Measurements from ENCODE around the gene C1QTNF8. TPM values are rescaled to one million over a fixed set of nuclear protein-coding genes. Genes with fewer than 3 reads are reported as not detected.

C1QTNF8 gene
- total RNA-seq, 8 experiments from 2014 or later, result 0.08 to 0.28 TPM; not detected in 6

GRCh38 chr16:1082266-1082951 is 13.6 kb downstream of the C1QTNF8 start:
- WGBS, 10 experiments, result 100% methylated on average over 1 of the region's 21 CpGs; no CpG with 5 or more reads in 9 of the 10 experiments
- in situ Hi-C loops (cut with MboI; ENCODE audit: low pct_unique_long_range_greater_than_20kb in 2 of 9, low sequenced_read_pairs in 9 of 9, unreplicated experiment in 9 of 9), result no loop called here
- peak in 4 of 8 experiments; percentile 50 to 62 (median 61) for ATAC-seq (replicated peaks in 6 of 8)
- Histone ChIP-seq H3K4me3 (no peak overlapping the region), H3K27ac (no peak overlapping the region), H3K4me1 (replicated peaks in 1 of 2) (peaks cover 28 to 39% of the 10 kb centered on the region in 2 donors)

- H3K4me3 ChIP-seq, result no peak overlapping the region
- peaks cover 34 to 39% of the 10 kb centered on the region in 2 donors for H3K4me1 ChIP-seq (replicated peaks in 1 of 2)
- no peak overlapping the region for H3K27ac ChIP-seq
- WGBS, 10 experiments, result 80% methylated on average over 4 of the region's 22 CpGs; no CpG with 5 or more reads in 9 of the 10 experiments
- in situ Hi-C loops (cut with MboI; ENCODE audit: low pct_unique_long_range_greater_than_20kb in 2 of 9, low sequenced_read_pairs in 9 of 9, unreplicated experiment in 9 of 9), result no loop called here
- ATAC-seq (replicated peaks in 6 of 8), result no peak
Measured at GRCh38 chr16:1081734-1082265, 14.2 kb downstream of the C1QTNF8 start.

- peak overlapping the region in 1 of 2 donors; percentile 6 for H3K27ac ChIP-seq
- no peak overlapping the region for H3K4me3 ChIP-seq
- in situ Hi-C loops (cut with MboI; ENCODE audit: low pct_unique_long_range_greater_than_20kb in 2 of 9, low sequenced_read_pairs in 9 of 9, unreplicated experiment in 9 of 9), result no loop called here
- WGBS, 10 experiments, result 20 to 29% methylated on average over 1 to 3 of the region's 42 CpGs; no CpG with 5 or more reads in 8 of the 10 experiments
- ATAC-seq (replicated peaks in 6 of 8), result peak in 5 of 8 experiments; percentile 52 to 73 (median 57)
- peaks cover 35 to 39% of the 10 kb centered on the region in 2 donors for H3K4me1 ChIP-seq (replicated peaks in 1 of 2)
Measured at GRCh38 chr16:1080801-1081733, 15.0 kb downstream of the C1QTNF8 start.

GRCh38 chr16:1079786-1080525 is 16.1 kb downstream of the C1QTNF8 start:
- Histone ChIP-seq H3K27ac (no peak overlapping the region), H3K4me3 (no peak overlapping the region), H3K4me1 (replicated peaks in 1 of 2) (peaks cover 35 to 39% of the 10 kb centered on the region in 2 donors)
- no peak for ATAC-seq (replicated peaks in 6 of 8)
- in situ Hi-C loops (cut with MboI; ENCODE audit: low pct_unique_long_range_greater_than_20kb in 2 of 9, low sequenced_read_pairs in 9 of 9, unreplicated experiment in 9 of 9), result loop anchor here in 1 of 9 experiments (10.0 kb wide), 1 partner anchor 265 kb away; no protein-coding TSS in a partner anchor
- WGBS, 10 experiments, result 54 to 80% methylated on average over 5 to 9 of the region's 45 CpGs; no CpG with 5 or more reads in 8 of the 10 experiments

- Histone ChIP-seq H3K4me1 (replicated peaks in 1 of 2) (peaks cover 35 to 39% of the 10 kb centered on the region in 2 donors), H3K4me3 (no peak overlapping the region), H3K27ac (no peak overlapping the region)
- ATAC-seq (replicated peaks in 6 of 8), result no peak
- 84 to 100% (median 95%) methylated on average over 1 to 15 of the region's 43 CpGs; no CpG with 5 or more reads in 5 of the 10 experiments for WGBS, 10 experiments
- in situ Hi-C loops (cut with MboI; ENCODE audit: low pct_unique_long_range_greater_than_20kb in 2 of 9, low sequenced_read_pairs in 9 of 9, unreplicated experiment in 9 of 9), result loop anchor here in 1 of 9 experiments (10.0 kb wide), 1 partner anchor 265 kb away; no protein-coding TSS in a partner anchor
Measured at GRCh38 chr16:1079341-1079740, 16.7 kb downstream of the C1QTNF8 start.

- 20 to 88% (median 42%) methylated on average over 1 to 8 of the region's 28 CpGs; no CpG with 5 or more reads in 7 of the 10 experiments for WGBS, 10 experiments
- in situ Hi-C loops (cut with MboI; ENCODE audit: low pct_unique_long_range_greater_than_20kb in 2 of 9, low sequenced_read_pairs in 9 of 9, unreplicated experiment in 9 of 9), result loop anchor here in 1 of 9 experiments (10.0 kb wide), 1 partner anchor 264 kb away; no protein-coding TSS in a partner anchor
- peak in 6 of 8 experiments; percentile 16 to 67 (median 52) for ATAC-seq (replicated peaks in 6 of 8)
- H3K27ac ChIP-seq, result peak overlapping the region in 1 of 2 donors; percentile 23
- no peak overlapping the region for H3K4me3 ChIP-seq
- peaks cover 35 to 39% of the 10 kb centered on the region in 2 donors for H3K4me1 ChIP-seq (replicated peaks in 1 of 2)
Measured at GRCh38 chr16:1078579-1079021, 17.4 kb downstream of the C1QTNF8 start.

GRCh38 chr16:1077877-1078578 is 18.0 kb downstream of the C1QTNF8 start:
- 20 to 100% (median 80%) methylated on average over 1 to 4 of the region's 36 CpGs; no CpG with 5 or more reads in 6 of the 10 experiments for WGBS, 10 experiments
- H3K4me1 ChIP-seq (replicated peaks in 1 of 2), result peaks cover 34 to 35% of the 10 kb centered on the region in 2 donors
- no peak for ATAC-seq (replicated peaks in 6 of 8)
- H3K4me3 ChIP-seq, result no peak overlapping the region
- in situ Hi-C loops (cut with MboI; ENCODE audit: low pct_unique_long_range_greater_than_20kb in 2 of 9, low sequenced_read_pairs in 9 of 9, unreplicated experiment in 9 of 9), result loop anchor here in 1 of 9 experiments (10.0 kb wide), 1 partner anchor 263 kb away; no protein-coding TSS in a partner anchor
- peak overlapping the region in 1 of 2 donors; percentile 23 for H3K27ac ChIP-seq

- in situ Hi-C loops (cut with MboI; ENCODE audit: low pct_unique_long_range_greater_than_20kb in 2 of 9, low sequenced_read_pairs in 9 of 9, unreplicated experiment in 9 of 9), result loop anchor here in 1 of 9 experiments (10.0 kb wide), 1 partner anchor 262 kb away; no protein-coding TSS in a partner anchor
- 14 to 64% (median 49%) methylated on average over 2 to 9 of the region's 16 CpGs; no CpG with 5 or more reads in 2 of the 10 experiments for WGBS, 10 experiments
- Histone ChIP-seq H3K4me1 (replicated peaks in 1 of 2) (peaks cover 38 to 43% of the 10 kb centered on the region in 2 donors), H3K4me3 (no peak overlapping the region), H3K27ac (no peak overlapping the region)
- no peak for ATAC-seq (replicated peaks in 6 of 8)
Measured at GRCh38 chr16:1076801-1077576, 19.1 kb downstream of the C1QTNF8 start.

GRCh38 chr16:1075546-1075945 is 20.5 kb downstream of the C1QTNF8 start:
- WGBS, 10 experiments, result 73% methylated on average over 2 of the region's 13 CpGs; no CpG with 5 or more reads in 9 of the 10 experiments
- no peak for ATAC-seq (replicated peaks in 6 of 8)
- H3K27ac ChIP-seq, result no peak overlapping the region
- in situ Hi-C loops (cut with MboI; ENCODE audit: low pct_unique_long_range_greater_than_20kb in 2 of 9, low sequenced_read_pairs in 9 of 9, unreplicated experiment in 9 of 9), result loop anchor here in 1 of 9 experiments (10.0 kb wide), 1 partner anchor 261 kb away; no protein-coding TSS in a partner anchor
- peaks cover 35 to 42% of the 10 kb centered on the region in 2 donors for H3K4me1 ChIP-seq (replicated peaks in 1 of 2)
- no peak overlapping the region for H3K4me3 ChIP-seq

- Histone ChIP-seq H3K27ac (no peak overlapping the region), H3K4me3 (no peak overlapping the region), H3K4me1 (replicated peaks in 1 of 2) (peaks cover 38 to 46% of the 10 kb centered on the region in 2 donors)
- ATAC-seq (replicated peaks in 6 of 8), result no peak
- WGBS, 10 experiments, result no CpG with 5 or more reads among the region's 11 CpGs
- in situ Hi-C loops (cut with MboI; ENCODE audit: low pct_unique_long_range_greater_than_20kb in 2 of 9, low sequenced_read_pairs in 9 of 9, unreplicated experiment in 9 of 9), result loop anchor here in 7 of 9 experiments (10.0 to 25.0 kb wide), 3 partner anchors 260 to 362 kb away; partner anchors contain the start of genes GNG13 (in 5 of the 7), ANTKMT (in 1 of the 7), FBXL16 (in 1 of the 7) and METRN (in 1 of the 7)
Measured at GRCh38 chr16:1074379-1074649, 21.7 kb downstream of the C1QTNF8 start.

All from motor neuron (in vitro differentiated cells).